Mammary epithelial cell (primary cell): ENCODE measurements around the gene CCR6.

Source experiments
- CTCF ChIP-seq, 2 donors: IDR thresholded peaks in 1 of 2; conservative IDR thresholded peaks in 1 of 2; 2 replicates each; pipeline ENCODE4 v1.5.1; 2011 to 2012; ENCODE audit warnings: inconsistent platforms in 2 of 2, low read length in 2 of 2, mild to moderate bottlenecking in 2 of 2, control low read depth in 1 of 2, low read depth in 1 of 2; ENCODE audit not compliant: insufficient read depth in 1 of 2; ENCODE audit errors: extremely low read depth in 1 of 2
- EZH2 ChIP-seq: IDR thresholded peaks from 2 replicates; pipeline ENCODE4 v1.6.1; 2012; ENCODE audit warnings: low read length, inconsistent platforms, borderline replicate concordance

GRCh38 chr6:167100241-167100674 lies 22.6 kb upstream of the CCR6 start:
- no peak for TF ChIP-seq CTCF (conservative IDR thresholded peaks at IDR 0.05 in 1 of 2, IDR thresholded peaks at IDR 0.05 in 1 of 2; ENCODE audit: extremely low read depth in 1 of 2, insufficient read depth in 1 of 2, low read depth in 1 of 2, low read length in 2 of 2)
- no peak for TF ChIP-seq EZH2
